ENCODE data around the gene RXFP2. TPM values are rescaled to one million over a fixed set of nuclear protein-coding genes. Genes with fewer than 3 reads are reported as not detected.

The RXFP2 gene
- total RNA-seq, 2 donors from 2014 or later, result not detected

- H3K27me3 Mint-ChIP-seq (ENCODE audit: insufficient read depth), result no peaks in the 10 kb centered on the region
- no peaks in the 10 kb centered on the region for H3K36me3 Mint-ChIP-seq (ENCODE audit: low read depth)
- Histone ChIP-seq H3K4me3 (ENCODE audit: low read length) (no peak overlapping the region), H3K27me3 (ENCODE audit: control insufficient read depth, insufficient read depth, low read length, poor library complexity, severe bottlenecking) (no peaks in the 10 kb centered on the region), H3K9me3 (ENCODE audit: control insufficient read depth, low read length) (no peaks in the 10 kb centered on the region), H3K4me1 (ENCODE audit: control insufficient read depth, insufficient read depth, low read length) (no peaks in the 10 kb centered on the region), H3K27ac (ENCODE audit: low read depth, low read length) (no peak overlapping the region), H3K9ac (ENCODE audit: extremely low read depth, low read length, poor library complexity, severe bottlenecking) (no peak overlapping the region), H3K36me3 (ENCODE audit: control insufficient read depth, insufficient read depth, low read length) (no peaks in the 10 kb centered on the region)
- no peak for DNase-seq
- 91 to 92% methylated on average over 3 to 4 of the region's 4 CpGs for WGBS, 2 experiments (ENCODE audit: insufficient coverage in 1 of 2, insufficient read length in 1 of 2)
- no peak overlapping the region for H3K4me3 Mint-ChIP-seq
- no peak overlapping the region for H3K27ac Mint-ChIP-seq
- H3K4me1 Mint-ChIP-seq, result peaks cover 2% of the 10 kb centered on the region
- no peaks in the 10 kb centered on the region for H3K9me3 Mint-ChIP-seq
- TF ChIP-seq, protein P1, sequence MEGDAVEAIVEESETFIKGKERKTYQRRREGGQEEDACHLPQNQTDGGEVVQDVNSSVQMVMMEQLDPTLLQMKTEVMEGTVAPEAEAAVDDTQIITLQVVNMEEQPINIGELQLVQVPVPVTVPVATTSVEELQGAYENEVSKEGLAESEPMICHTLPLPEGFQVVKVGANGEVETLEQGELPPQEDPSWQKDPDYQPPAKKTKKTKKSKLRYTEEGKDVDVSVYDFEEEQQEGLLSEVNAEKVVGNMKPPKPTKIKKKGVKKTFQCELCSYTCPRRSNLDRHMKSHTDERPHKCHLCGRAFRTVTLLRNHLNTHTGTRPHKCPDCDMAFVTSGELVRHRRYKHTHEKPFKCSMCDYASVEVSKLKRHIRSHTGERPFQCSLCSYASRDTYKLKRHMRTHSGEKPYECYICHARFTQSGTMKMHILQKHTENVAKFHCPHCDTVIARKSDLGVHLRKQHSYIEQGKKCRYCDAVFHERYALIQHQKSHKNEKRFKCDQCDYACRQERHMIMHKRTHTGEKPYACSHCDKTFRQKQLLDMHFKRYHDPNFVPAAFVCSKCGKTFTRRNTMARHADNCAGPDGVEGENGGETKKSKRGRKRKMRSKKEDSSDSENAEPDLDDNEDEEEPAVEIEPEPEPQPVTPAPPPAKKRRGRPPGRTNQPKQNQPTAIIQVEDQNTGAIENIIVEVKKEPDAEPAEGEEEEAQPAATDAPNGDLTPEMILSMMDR (conservative IDR thresholded peaks at IDR 0.05), result no peak
These were observed 10.6 kb downstream of the RXFP2 start for GRCh38 chr13:31749929-31750328.

- TF ChIP-seq, protein P1 (conservative IDR thresholded peaks at IDR 0.05), result no peak
- no peak overlapping the region for H3K9ac ChIP-seq (ENCODE audit: extremely low read depth, low read length, poor library complexity, severe bottlenecking)
- Mint-ChIP-seq H3K4me1 (peaks cover 5% of the 10 kb centered on the region), H3K4me3 (no peak overlapping the region), H3K9me3 (no peaks in the 10 kb centered on the region), H3K27ac (no peak overlapping the region), H3K36me3 (ENCODE audit: low read depth) (no peaks in the 10 kb centered on the region), H3K27me3 (ENCODE audit: insufficient read depth) (no peaks in the 10 kb centered on the region)
- no peak overlapping the region for H3K27ac ChIP-seq (ENCODE audit: low read depth, low read length)
- WGBS, 2 experiments (ENCODE audit: insufficient coverage in 1 of 2, insufficient read length in 1 of 2), result 86 to 95% methylated on average over 3 to 4 of the region's 6 CpGs
- no peak for DNase-seq
- H3K36me3 ChIP-seq (ENCODE audit: control insufficient read depth, insufficient read depth, low read length), result no peaks in the 10 kb centered on the region
- no peak overlapping the region for H3K4me3 ChIP-seq (ENCODE audit: low read length)
- H3K27me3 ChIP-seq (ENCODE audit: control insufficient read depth, insufficient read depth, low read length, poor library complexity, severe bottlenecking), result no peaks in the 10 kb centered on the region
- H3K4me1 ChIP-seq (ENCODE audit: control insufficient read depth, insufficient read depth, low read length), result no peaks in the 10 kb centered on the region
- no peaks in the 10 kb centered on the region for H3K9me3 ChIP-seq (ENCODE audit: control insufficient read depth, low read length)
These were observed 15.9 kb downstream of the RXFP2 start for GRCh38 chr13:31755211-31755610.

DNA sequence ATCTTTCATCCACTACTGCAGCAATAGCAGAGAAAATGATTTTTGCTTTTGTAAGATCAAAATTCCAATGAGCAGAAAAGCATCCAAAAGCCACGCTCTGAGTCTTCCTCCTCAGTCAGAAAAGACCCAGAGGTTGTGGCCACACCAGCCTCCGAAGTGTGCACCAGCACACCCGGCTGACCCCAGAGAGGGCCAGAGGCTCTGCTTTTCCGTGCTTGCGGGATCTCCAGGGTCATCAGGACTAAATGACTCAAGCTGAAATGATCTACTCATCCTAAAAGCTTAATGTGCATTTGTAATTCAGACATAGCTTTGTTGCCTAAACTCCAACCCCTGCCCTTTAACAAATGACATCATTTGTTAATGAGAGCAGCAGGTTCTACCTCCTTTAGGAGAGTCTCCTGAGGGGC lies 16.5 kb downstream of the RXFP2 start:
- TF ChIP-seq, protein P1 (conservative IDR thresholded peaks at IDR 0.05), result no peak
- H3K27ac Mint-ChIP-seq, result no peak overlapping the region
- H3K9me3 Mint-ChIP-seq, result no peaks in the 10 kb centered on the region
- H3K4me3 ChIP-seq (ENCODE audit: low read length), result no peak overlapping the region
- DNase-seq, result no peak
- no peaks in the 10 kb centered on the region for H3K9me3 ChIP-seq (ENCODE audit: control insufficient read depth, low read length)
- H3K27me3 ChIP-seq (ENCODE audit: control insufficient read depth, insufficient read depth, low read length, poor library complexity, severe bottlenecking), result no peaks in the 10 kb centered on the region
- no peaks in the 10 kb centered on the region for H3K27me3 Mint-ChIP-seq (ENCODE audit: insufficient read depth)
- no peak overlapping the region for H3K27ac ChIP-seq (ENCODE audit: low read depth, low read length)
- peaks cover 5% of the 10 kb centered on the region for H3K4me1 Mint-ChIP-seq
- no peak overlapping the region for H3K9ac ChIP-seq (ENCODE audit: extremely low read depth, low read length, poor library complexity, severe bottlenecking)
- H3K4me1 ChIP-seq (ENCODE audit: control insufficient read depth, insufficient read depth, low read length), result no peaks in the 10 kb centered on the region
- H3K36me3 ChIP-seq (ENCODE audit: control insufficient read depth, insufficient read depth, low read length), result no peaks in the 10 kb centered on the region
- WGBS, 2 experiments (ENCODE audit: insufficient coverage in 1 of 2, insufficient read length in 1 of 2), result 85 to 100% methylated on average over 2 to 5 of the region's 5 CpGs
- H3K4me3 Mint-ChIP-seq, result no peak overlapping the region
- no peaks in the 10 kb centered on the region for H3K36me3 Mint-ChIP-seq (ENCODE audit: low read depth)
